PC-3 (cell line): ENCODE data around the gene MGST1. TPM values are rescaled to one million over a fixed set of nuclear protein-coding genes. Genes with fewer than 3 reads are reported as not detected.
A peak's percentile ranks its signal among the peaks of the same experiment; 100 is the strongest.

Experiments used
- ATAC-seq: fragments of 200-7000 bp; cut with Tn5 transposase; 2 replicates; pipeline ENCODE4 v1.9.1; 2020; ENCODE audit warnings: mild to moderate bottlenecking, moderate library complexity
- BruUV-seq: library from RNA; stranded (reverse); fragments of 400-500 nt; replicated peaks from 2 replicates; lab custom pipeline; 2021; lab: Mats Ljungman, UMichigan
- CTCF ChIA-PET: fragments of 300-600 bp; sonication (Branson Sonifier 250); formaldehyde crosslinking; loops from one replicate; lab custom pipeline; 2022; ENCODE audit warnings: antibody characterized with exemption; lab: Charles Lee
- POLR2A ChIA-PET: fragments of 300-600 bp; sonication (Branson Sonifier 250); formaldehyde crosslinking; loops from one replicate; lab custom pipeline; 2022; ENCODE audit warnings: antibody characterized with exemption; ENCODE audit not compliant: unreplicated experiment; lab: Charles Lee
- DNase-seq: peaks from one replicate; pipeline ENCODE4 v3.0.0-alpha.2; 2015
- H2AFZ ChIP-seq: fragments of 300-600 bp; sonication (generic); 2 replicates; pipeline ENCODE4 v1.6.0; 2016; ENCODE audit warnings: antibody characterized with exemption, low read length
- H3F3A ChIP-seq: fragments of 300-600 bp; sonication (generic); one replicate; pipeline ENCODE4 v1.6.0; 2017; ENCODE audit warnings: antibody characterized with exemption, low read length, control low read depth, mild to moderate bottlenecking; ENCODE audit not compliant: unreplicated experiment
- H3K27ac ChIP-seq: fragments of 300-600 bp; sonication (generic); 2 replicates; pipeline ENCODE4 v1.5.1; 2016; ENCODE audit warnings: mild to moderate bottlenecking, low read length
- H3K27me3 ChIP-seq: fragments of 300-600 bp; sonication (generic); 2 replicates; pipeline ENCODE4 v1.6.1; 2016; ENCODE audit warnings: low read length, mixed read lengths
- H3K36me3 ChIP-seq: fragments of 300-600 bp; sonication (generic); 2 replicates; pipeline ENCODE4 v1.6.1; 2016; ENCODE audit warnings: low read depth, mixed run types, low read length, mixed read lengths
- H3K4me1 ChIP-seq: fragments of 300-600 bp; sonication (generic); 2 replicates; pipeline ENCODE4 v1.5.1; 2016; ENCODE audit warnings: low read length; ENCODE audit not compliant: insufficient read depth
- H3K4me2 ChIP-seq: fragments of 300-600 bp; sonication (generic); 2 replicates; pipeline ENCODE4 v1.6.0; 2016; ENCODE audit warnings: low read length
- H3K4me3 ChIP-seq: fragments of 300-600 bp; sonication (generic); 2 replicates; pipeline ENCODE4 v1.5.1; 2016; ENCODE audit warnings: mild to moderate bottlenecking, low read length, mixed read lengths
- H3K79me2 ChIP-seq: fragments of 300-600 bp; sonication (generic); 2 replicates; pipeline ENCODE4 v1.6.1; 2017; ENCODE audit warnings: low read length, mixed read lengths
- H3K9ac ChIP-seq: fragments of 300-600 bp; sonication (generic); 2 replicates; pipeline ENCODE4 v1.6.0; 2016; ENCODE audit warnings: mild to moderate bottlenecking, low read length
- H3K9me2 ChIP-seq: fragments of 300-600 bp; sonication (generic); replicated peaks from 2 replicates; pipeline ENCODE4 v1.6.1; 2016; ENCODE audit warnings: mixed run types, low read length, mixed read lengths
- H3K9me3 ChIP-seq: fragments of 300-600 bp; sonication (generic); 2 replicates; pipeline ENCODE4 v1.6.1; 2016; ENCODE audit warnings: low read length, mixed read lengths
- H4K20me1 ChIP-seq: fragments of 300-600 bp; sonication (generic); 2 replicates; pipeline ENCODE4 v1.6.1; 2016; ENCODE audit warnings: low read length, mixed read lengths
- EZH2 ChIP-seq: fragments of 300-600 bp; sonication (generic); IDR thresholded peaks from one replicate; pipeline ENCODE4 v1.6.1; 2017; ENCODE audit warnings: antibody characterized with exemption, mild to moderate bottlenecking, low read length; ENCODE audit not compliant: unreplicated experiment
- EZH2phosphoT487 ChIP-seq: fragments of 300-600 bp; sonication (generic); IDR thresholded peaks from 2 replicates; pipeline ENCODE4 v1.6.1; 2018; ENCODE audit warnings: mild to moderate bottlenecking, antibody characterized with exemption, low read length, borderline replicate concordance
- intact Hi-C: fragments of 100-400 bp; cut with micrococcal nuclease; formaldehyde crosslinking; loops from 2 replicates; pipeline ENCODE4 v1.9.0; 2023
- total RNA-seq: library from RNA; depleted of rRNA; stranded (reverse); fragments of >200 nt; gene quantifications from 2 replicates; pipeline ENCODE4 v1.2.3, GENCODE V29; 2014
- TF ChIP-seq, protein P1 (sequence below): fragments of 300-600 bp; sonication (generic); conservative IDR thresholded peaks from 2 replicates; pipeline ENCODE4 v1.5.1; 2017; ENCODE audit warnings: antibody characterized with exemption, low read depth, mild to moderate bottlenecking, low read length

The MGST1 gene
- total RNA-seq, 1 experiment from 2014 or later, result 105 TPM

DNA sequence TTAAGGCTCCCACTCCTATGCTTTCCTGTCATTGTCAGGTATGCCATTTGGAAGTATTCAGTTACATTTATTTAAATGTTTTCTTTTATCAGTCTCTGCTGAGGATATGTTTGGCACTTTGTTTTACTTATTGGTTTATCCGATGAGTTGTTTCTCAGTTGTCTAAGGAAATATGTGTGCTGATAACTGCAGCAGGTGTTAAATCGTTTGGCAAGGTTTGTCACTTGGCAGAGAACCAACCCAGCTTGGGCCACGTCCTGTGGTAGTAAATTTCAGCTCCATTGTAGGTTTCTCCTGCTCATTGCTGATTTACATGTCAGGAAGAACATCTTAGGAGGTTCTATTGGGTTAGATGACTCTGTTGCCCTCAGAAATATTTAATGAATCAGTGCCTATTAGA, 22.0 kb upstream of the MGST1 start:
- no peaks in the 10 kb centered on the region for H3F3A ChIP-seq
- no TSS peak for BruUV-seq
- no peaks in the 10 kb centered on the region for H4K20me1 ChIP-seq
- TF ChIP-seq, protein P1, sequence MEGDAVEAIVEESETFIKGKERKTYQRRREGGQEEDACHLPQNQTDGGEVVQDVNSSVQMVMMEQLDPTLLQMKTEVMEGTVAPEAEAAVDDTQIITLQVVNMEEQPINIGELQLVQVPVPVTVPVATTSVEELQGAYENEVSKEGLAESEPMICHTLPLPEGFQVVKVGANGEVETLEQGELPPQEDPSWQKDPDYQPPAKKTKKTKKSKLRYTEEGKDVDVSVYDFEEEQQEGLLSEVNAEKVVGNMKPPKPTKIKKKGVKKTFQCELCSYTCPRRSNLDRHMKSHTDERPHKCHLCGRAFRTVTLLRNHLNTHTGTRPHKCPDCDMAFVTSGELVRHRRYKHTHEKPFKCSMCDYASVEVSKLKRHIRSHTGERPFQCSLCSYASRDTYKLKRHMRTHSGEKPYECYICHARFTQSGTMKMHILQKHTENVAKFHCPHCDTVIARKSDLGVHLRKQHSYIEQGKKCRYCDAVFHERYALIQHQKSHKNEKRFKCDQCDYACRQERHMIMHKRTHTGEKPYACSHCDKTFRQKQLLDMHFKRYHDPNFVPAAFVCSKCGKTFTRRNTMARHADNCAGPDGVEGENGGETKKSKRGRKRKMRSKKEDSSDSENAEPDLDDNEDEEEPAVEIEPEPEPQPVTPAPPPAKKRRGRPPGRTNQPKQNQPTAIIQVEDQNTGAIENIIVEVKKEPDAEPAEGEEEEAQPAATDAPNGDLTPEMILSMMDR, result no peak
- TF ChIP-seq EZH2, result no peak
- no peak for TF ChIP-seq EZH2phosphoT487
- H3K27me3 ChIP-seq, result no peaks in the 10 kb centered on the region
- no peak overlapping the region for H3K9ac ChIP-seq
- H3K79me2 ChIP-seq, result no peaks in the 10 kb centered on the region
- no peaks in the 10 kb centered on the region for H3K9me3 ChIP-seq
- H3K4me1 ChIP-seq, result peaks cover 28% of the 10 kb centered on the region
- ATAC-seq (no peak), DNase-seq (no peak)
- H2AFZ ChIP-seq, result no peak overlapping the region
- no peaks in the 10 kb centered on the region for H3K36me3 ChIP-seq
- no peak overlapping the region for H3K4me2 ChIP-seq
- no peak overlapping the region for H3K27ac ChIP-seq
- H3K4me3 ChIP-seq, result no peak overlapping the region
- ChIA-PET CTCF (no interaction called here), POLR2A (no interaction called here)
- intact Hi-C loops, result no loop called here
- no peaks in the 10 kb centered on the region for H3K9me2 ChIP-seq

- H3K27me3 ChIP-seq, result no peaks in the 10 kb centered on the region
- no peaks in the 10 kb centered on the region for H3F3A ChIP-seq
- H3K36me3 ChIP-seq, result no peaks in the 10 kb centered on the region
- ChIA-PET POLR2A (no interaction called here), CTCF (no interaction called here)
- intact Hi-C loops, result no loop called here
- H3K27ac ChIP-seq, result no peak overlapping the region
- ATAC-seq, result no peak
- H3K4me3 ChIP-seq, result no peak overlapping the region
- no peaks in the 10 kb centered on the region for H3K79me2 ChIP-seq
- peaks cover 37% of the 10 kb centered on the region for H3K4me1 ChIP-seq
- H3K9me3 ChIP-seq, result no peaks in the 10 kb centered on the region
- no peak for DNase-seq
- no TSS peak for BruUV-seq
- H3K9ac ChIP-seq, result no peak overlapping the region
- no peaks in the 10 kb centered on the region for H3K9me2 ChIP-seq
- H2AFZ ChIP-seq, result no peak overlapping the region
- H3K4me2 ChIP-seq, result no peak overlapping the region
- TF ChIP-seq EZH2 (no peak), EZH2phosphoT487 (no peak)
- TF ChIP-seq, protein P1, result no peak
- H4K20me1 ChIP-seq, result no peaks in the 10 kb centered on the region
Observed at GRCh38 chr12:16327963-16328362, 19.5 kb upstream of the MGST1 start.

GRCh38 chr12:16329594-16329993, 17.9 kb upstream of the MGST1 start:
- TF ChIP-seq EZH2phosphoT487 (no peak), EZH2 (no peak)
- TF ChIP-seq, protein P1, result no peak
- Histone ChIP-seq H3K27me3 (no peaks in the 10 kb centered on the region), H3K27ac (no peak overlapping the region), H3K4me1 (peaks cover 29% of the 10 kb centered on the region), H3K9me3 (no peaks in the 10 kb centered on the region), H3K4me2 (0 out of 2 replicates have a peak overlapping the region, but pooled peaks have one; percentile 31), H2AFZ (no peak overlapping the region), H3K36me3 (no peaks in the 10 kb centered on the region), H4K20me1 (no peaks in the 10 kb centered on the region), H3F3A (no peaks in the 10 kb centered on the region), H3K79me2 (no peaks in the 10 kb centered on the region), H3K9me2 (no peaks in the 10 kb centered on the region), H3K9ac (no peak overlapping the region), H3K4me3 (no peak overlapping the region)
- CTCF ChIA-PET, result no interaction called here
- DNase-seq (peak; percentile 68), ATAC-seq (peak; percentile 98)
- POLR2A ChIA-PET, result no interaction called here
- intact Hi-C loops, result no loop called here
- no TSS peak for BruUV-seq
